Mesenchymal stem cell (in vitro differentiated cells and primary cell): ENCODE measurements around the gene PHC2.

Source experiments
- DNase-seq: peaks from one replicate; pipeline ENCODE4 v3.0.0-alpha.2; 2013
- H2AFZ ChIP-seq: one replicate; pipeline ENCODE4 v1.6.1; 2013; ENCODE audit warnings: low read depth, mild to moderate bottlenecking, control low read depth, inconsistent platforms, low read length, moderate library complexity
- H2AK5ac ChIP-seq: 2 replicates; pipeline ENCODE4 v1.6.1; 2013; ENCODE audit warnings: low read length, moderate library complexity, mild to moderate bottlenecking, inconsistent platforms; ENCODE audit not compliant: severe bottlenecking
- H2BK120ac ChIP-seq: one replicate; pipeline ENCODE4 v1.6.1; 2013; ENCODE audit warnings: low read depth, mild to moderate bottlenecking, inconsistent platforms, low read length, moderate library complexity
- H2BK12ac ChIP-seq, 2 experiments: one replicate each; pipeline ENCODE4 v1.6.1; 2013; ENCODE audit warnings: inconsistent platforms in 2 of 2, low read length in 2 of 2, mild to moderate bottlenecking in 2 of 2, moderate library complexity in 2 of 2, control low read depth in 1 of 2
- H2BK15ac ChIP-seq: one replicate; pipeline ENCODE4 v1.6.1; 2013; ENCODE audit warnings: mild to moderate bottlenecking, low read depth, inconsistent platforms; ENCODE audit not compliant: poor library complexity, severe bottlenecking
- H2BK5ac ChIP-seq: 2 replicates; pipeline ENCODE4 v1.6.1; 2013; ENCODE audit warnings: low read depth, mild to moderate bottlenecking, low read length, control low read depth, inconsistent platforms; ENCODE audit not compliant: poor library complexity, severe bottlenecking
- H3K14ac ChIP-seq, 2 experiments: one replicate each; pipeline ENCODE4 v1.6.1; 2013; ENCODE audit warnings: inconsistent platforms in 2 of 2, low read length in 2 of 2, control low read depth in 1 of 2, mild to moderate bottlenecking in 1 of 2, moderate library complexity in 1 of 2
- H3K18ac ChIP-seq, 2 experiments: one replicate each; pipeline ENCODE4 v1.6.1; 2013; ENCODE audit warnings: inconsistent platforms in 2 of 2, low read length in 2 of 2, control low read depth in 1 of 2, low read depth in 1 of 2, mild to moderate bottlenecking in 1 of 2
- H3K23ac ChIP-seq, 2 experiments: one replicate each; pipeline ENCODE4 v1.6.1; 2013; ENCODE audit warnings: inconsistent platforms in 2 of 2, low read length in 2 of 2, mild to moderate bottlenecking in 2 of 2, moderate library complexity in 2 of 2, control low read depth in 1 of 2
- H3K27ac ChIP-seq: 2 replicates; pipeline ENCODE4 v1.5.1; 2013; ENCODE audit warnings: mild to moderate bottlenecking, moderate library complexity, low read length, control low read depth, inconsistent platforms; ENCODE audit not compliant: poor library complexity, severe bottlenecking
- H3K27me3 ChIP-seq, 2 experiments: 2 replicates each; pipeline versions ENCODE4 v1.6.1 to v1.7.0; 2013; ENCODE audit warnings: low read length in 2 of 2, mild to moderate bottlenecking in 2 of 2, moderate library complexity in 2 of 2, control low read depth in 1 of 2, inconsistent platforms in 1 of 2; ENCODE audit not compliant: control insufficient read depth in 1 of 2, insufficient read depth in 1 of 2
- H3K36me3 ChIP-seq, 2 experiments: 2 replicates each; pipeline versions ENCODE4 v1.6.1 to v1.7.0; 2013; ENCODE audit warnings: low read length in 2 of 2, control low read depth in 1 of 2, inconsistent platforms in 1 of 2, low read depth in 1 of 2, mild to moderate bottlenecking in 1 of 2; ENCODE audit not compliant: insufficient read depth in 2 of 2, control insufficient read depth in 1 of 2
- H3K4ac ChIP-seq, 2 experiments: one replicate each; pipeline ENCODE4 v1.6.1; 2013; ENCODE audit warnings: inconsistent platforms in 2 of 2, low read length in 2 of 2, mild to moderate bottlenecking in 2 of 2, moderate library complexity in 2 of 2, control low read depth in 1 of 2, low read depth in 1 of 2
- H3K4me1 ChIP-seq: 2 replicates; pipeline ENCODE4 v1.6.1; 2013; ENCODE audit warnings: low read depth, low read length, control low read depth; ENCODE audit not compliant: control insufficient read depth, insufficient read depth
- H3K4me2 ChIP-seq: 2 replicates; pipeline ENCODE4 v1.6.1; 2013; ENCODE audit warnings: low read length, mild to moderate bottlenecking, inconsistent platforms; ENCODE audit not compliant: poor library complexity, severe bottlenecking
- H3K4me3 ChIP-seq, 2 experiments: 2 replicates each; pipeline versions ENCODE4 v1.5.1 to v1.7.0; 2013; ENCODE audit warnings: low read length in 2 of 2, mild to moderate bottlenecking in 2 of 2, control low read depth in 1 of 2, low read depth in 1 of 2; ENCODE audit not compliant: insufficient read depth in 1 of 2
- H3K79me1 ChIP-seq: replicated peaks from 2 replicates; pipeline ENCODE4 v1.6.1; 2013; ENCODE audit warnings: mild to moderate bottlenecking, control low read depth, low read length, inconsistent platforms; ENCODE audit not compliant: poor library complexity, severe bottlenecking
- H3K9ac ChIP-seq: 2 replicates; pipeline ENCODE4 v1.7.0; 2013; ENCODE audit warnings: mild to moderate bottlenecking, low read length, moderate library complexity
- H3K9me3 ChIP-seq: 2 replicates; pipeline ENCODE4 v1.7.0; 2013; ENCODE audit warnings: mild to moderate bottlenecking, low read length; ENCODE audit not compliant: control insufficient read depth
- H4K8ac ChIP-seq: one replicate; pipeline ENCODE4 v1.6.1; 2013; ENCODE audit warnings: inconsistent platforms, mild to moderate bottlenecking, low read length, moderate library complexity
- H4K91ac ChIP-seq: one replicate; pipeline ENCODE4 v1.6.1; 2013; ENCODE audit warnings: mild to moderate bottlenecking, low read length, inconsistent platforms
- WGBS: methylation state at CpG from one replicate; pipeline ENCODE4 v1.1.7; 2013; ENCODE audit warnings: mixed read lengths; 5-methylcytosine and 5-hydroxymethylcytosine counted together

The PHC2 gene

GRCh38 chr1:33464552-33464951 lies 33.7 kb upstream of the PHC2 start:
- Histone ChIP-seq H2BK12ac (no peak overlapping the region), H3K4me1 (peaks cover 22% of the 10 kb centered on the region), H2BK5ac (no peak overlapping the region), H2BK15ac (no peak overlapping the region), H4K8ac (no peak overlapping the region), H2BK120ac (no peak overlapping the region), H3K27me3 (no peaks in the 10 kb centered on the region), H3K9me3 (no peaks in the 10 kb centered on the region), H3K9ac (no peak overlapping the region), H3K36me3 (no peaks in the 10 kb centered on the region), H3K27ac (no peak overlapping the region), H3K4me3 (no peak overlapping the region), H3K23ac (no peak overlapping the region), H3K4me2 (no peak overlapping the region), H4K91ac (no peak overlapping the region), H3K4ac (no peak overlapping the region), H3K18ac (no peak overlapping the region), H3K14ac (no peak overlapping the region), H2AFZ (no peak overlapping the region), H3K79me1 (no peaks in the 10 kb centered on the region), H2AK5ac (no peak overlapping the region)
- DNase-seq = no peak
- WGBS = 96% methylated on average over 3 of the region's 3 CpGs

- Histone ChIP-seq H4K8ac (no peak overlapping the region), H3K4me2 (no peak overlapping the region), H3K27ac (no peak overlapping the region), H2BK15ac (no peak overlapping the region), H3K79me1 (no peaks in the 10 kb centered on the region), H3K14ac (no peak overlapping the region), H2BK120ac (no peak overlapping the region), H3K36me3 (no peaks in the 10 kb centered on the region), H2AK5ac (peak overlapping the region; percentile 50), H3K27me3 (no peaks in the 10 kb centered on the region), H3K4me1 (peaks cover 19% of the 10 kb centered on the region), H3K9ac (no peak overlapping the region), H3K4me3 (no peak overlapping the region), H3K23ac (no peak overlapping the region), H4K91ac (peak overlapping the region; percentile 58), H2BK5ac (no peak overlapping the region), H3K18ac (no peak overlapping the region), H2AFZ (no peak overlapping the region), H2BK12ac (no peak overlapping the region), H3K9me3 (no peaks in the 10 kb centered on the region), H3K4ac (no peak overlapping the region)
- WGBS = 94% methylated on average over 4 of the region's 8 CpGs
- DNase-seq = no peak
Measured at GRCh38 chr1:33462405-33463164, 31.7 kb upstream of the PHC2 start.

GRCh38 chr1:33460947-33461629 lies 30.2 kb upstream of the PHC2 start:
- no peak overlapping the region for H3K9ac ChIP-seq
- H3K23ac ChIP-seq = no peak overlapping the region
- no peak overlapping the region for H2BK120ac ChIP-seq
- WGBS = 91% methylated on average over 4 of the region's 4 CpGs
- H3K36me3 ChIP-seq = no peaks in the 10 kb centered on the region
- peak overlapping the region; percentile 64 for H4K91ac ChIP-seq
- H3K9me3 ChIP-seq = no peaks in the 10 kb centered on the region
- H4K8ac ChIP-seq = no peak overlapping the region
- H3K14ac ChIP-seq = no peak overlapping the region
- no peak overlapping the region for H3K4ac ChIP-seq
- no peak for DNase-seq
- H3K79me1 ChIP-seq = no peaks in the 10 kb centered on the region
- no peaks in the 10 kb centered on the region for H3K27me3 ChIP-seq
- H3K4me2 ChIP-seq = no peak overlapping the region
- H2BK15ac ChIP-seq = no peak overlapping the region
- H3K4me1 ChIP-seq = peaks cover 21% of the 10 kb centered on the region
- no peak overlapping the region for H2BK5ac ChIP-seq
- peak overlapping the region; percentile 66 for H2AK5ac ChIP-seq
- no peak overlapping the region for H2AFZ ChIP-seq
- H3K4me3 ChIP-seq = no peak overlapping the region
- no peak overlapping the region for H3K27ac ChIP-seq
- H3K18ac ChIP-seq = peak overlapping the region; percentile 11 to 19
- H2BK12ac ChIP-seq = peak overlapping the region in 1 of 2 experiments; percentile 24

GRCh38 chr1:33460144-33460543 lies 29.2 kb upstream of the PHC2 start:
- no peak overlapping the region for H2AFZ ChIP-seq
- H2BK5ac ChIP-seq = no peak overlapping the region
- no peak overlapping the region for H3K14ac ChIP-seq
- H3K9me3 ChIP-seq = no peaks in the 10 kb centered on the region
- H2BK15ac ChIP-seq = no peak overlapping the region
- H3K4me2 ChIP-seq = no peak overlapping the region
- no peaks in the 10 kb centered on the region for H3K27me3 ChIP-seq
- H3K9ac ChIP-seq = peak overlapping the region; percentile 53
- no peak for DNase-seq
- H4K8ac ChIP-seq = no peak overlapping the region
- H3K23ac ChIP-seq = no peak overlapping the region
- WGBS = 92% methylated on average over 3 of the region's 3 CpGs
- no peaks in the 10 kb centered on the region for H3K79me1 ChIP-seq
- H3K36me3 ChIP-seq = no peaks in the 10 kb centered on the region
- H2BK120ac ChIP-seq = no peak overlapping the region
- H3K27ac ChIP-seq = peak overlapping the region; percentile 9
- H4K91ac ChIP-seq = no peak overlapping the region
- H2AK5ac ChIP-seq = peak overlapping the region; percentile 66
- no peak overlapping the region for H3K4ac ChIP-seq
- peak overlapping the region; percentile 37 to 91 for H2BK12ac ChIP-seq
- peaks cover 27% of the 10 kb centered on the region for H3K4me1 ChIP-seq
- H3K18ac ChIP-seq = no peak overlapping the region
- H3K4me3 ChIP-seq = no peak overlapping the region
